Measurements from ENCODE around the gene PABPC1L.
A peak's percentile ranks its signal among the peaks of the same experiment; 100 is the strongest.

PABPC1L gene

DNA sequence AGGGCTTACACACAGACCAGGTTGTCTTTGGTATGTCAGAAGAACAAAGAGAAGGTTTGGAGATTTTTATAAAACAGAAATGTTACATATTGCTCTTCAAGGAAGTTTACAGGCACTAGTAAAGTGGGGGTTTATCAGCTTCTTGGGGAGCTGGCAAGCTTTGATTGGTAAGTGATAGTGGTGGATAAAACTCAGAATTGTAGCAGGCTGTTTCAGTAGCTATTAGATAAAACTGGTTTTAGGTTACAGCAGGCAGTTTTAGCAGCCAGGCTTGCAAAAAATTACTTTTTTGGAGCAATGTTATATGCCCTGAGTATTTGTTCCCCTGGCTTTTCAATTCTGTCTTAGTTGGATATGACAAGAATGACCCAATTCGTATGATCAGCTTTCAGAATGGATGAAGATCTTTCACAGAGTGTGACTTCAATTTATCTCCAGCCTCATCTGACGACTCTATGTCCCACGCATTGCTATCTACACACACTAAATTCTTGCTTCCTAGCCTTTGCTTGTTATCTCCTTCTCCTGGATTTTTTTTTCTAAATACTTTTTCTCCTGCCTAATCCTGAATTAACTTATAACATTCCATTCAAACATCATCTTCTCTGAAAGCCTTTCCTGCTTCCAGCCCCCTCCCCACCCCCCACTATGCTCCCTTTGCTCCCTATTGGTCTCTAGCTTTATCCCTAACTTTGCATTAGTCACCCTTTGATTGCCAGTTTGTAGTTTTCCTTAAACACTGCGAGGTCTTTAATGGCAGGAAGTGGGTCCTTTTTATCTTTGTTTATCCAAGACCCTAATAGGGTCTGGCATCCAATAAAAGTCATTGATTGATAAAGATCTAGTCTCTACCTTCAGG lies 51.4 kb downstream of the PABPC1L start:
- no peak for TF ChIP-seq CTCF (IDR thresholded peaks at IDR 0.05; ENCODE audit: unreplicated experiment in 3 of 3)
- Mint-ChIP-seq H3K9me3 (no peaks in the 10 kb centered on the region), H3K27me3 (ENCODE audit: low read depth) (no peaks in the 10 kb centered on the region), H3K4me3 (peak overlapping the region; percentile 28 to 92 (median 91)), H3K27ac (no peak overlapping the region), H3K36me3 (ENCODE audit: low read depth) (peaks cover 13% of the 10 kb centered on the region), H3K4me1 (peaks cover 30% of the 10 kb centered on the region)

DNA sequence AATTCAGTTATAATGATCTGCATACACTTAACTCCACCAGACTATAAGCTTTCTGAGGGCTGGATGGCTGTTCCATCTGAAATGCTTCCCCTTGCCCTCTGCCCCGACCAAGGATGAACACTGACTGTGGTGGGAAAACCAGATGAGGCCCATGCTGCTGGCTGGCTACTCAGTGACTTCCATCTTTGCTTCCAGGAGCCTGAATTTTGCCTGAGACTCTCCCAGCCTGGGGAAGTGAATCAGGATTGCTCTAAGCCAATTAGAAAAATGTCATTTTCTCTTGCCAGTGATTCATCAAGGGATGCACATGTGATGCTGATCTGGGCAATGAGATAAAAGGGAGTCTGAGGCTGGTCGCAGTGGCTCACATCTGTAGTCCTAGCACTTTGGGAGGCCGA lies 52.0 kb downstream of the PABPC1L start:
- Mint-ChIP-seq H3K9me3 (no peaks in the 10 kb centered on the region), H3K27me3 (ENCODE audit: low read depth) (no peaks in the 10 kb centered on the region), H3K27ac (no peak overlapping the region), H3K4me3 (peak overlapping the region; percentile 18 to 91 (median 28)), H3K36me3 (ENCODE audit: low read depth) (peaks cover 9% of the 10 kb centered on the region), H3K4me1 (peaks cover 35% of the 10 kb centered on the region)
- no peak for TF ChIP-seq CTCF (IDR thresholded peaks at IDR 0.05; ENCODE audit: unreplicated experiment in 3 of 3)

DNA sequence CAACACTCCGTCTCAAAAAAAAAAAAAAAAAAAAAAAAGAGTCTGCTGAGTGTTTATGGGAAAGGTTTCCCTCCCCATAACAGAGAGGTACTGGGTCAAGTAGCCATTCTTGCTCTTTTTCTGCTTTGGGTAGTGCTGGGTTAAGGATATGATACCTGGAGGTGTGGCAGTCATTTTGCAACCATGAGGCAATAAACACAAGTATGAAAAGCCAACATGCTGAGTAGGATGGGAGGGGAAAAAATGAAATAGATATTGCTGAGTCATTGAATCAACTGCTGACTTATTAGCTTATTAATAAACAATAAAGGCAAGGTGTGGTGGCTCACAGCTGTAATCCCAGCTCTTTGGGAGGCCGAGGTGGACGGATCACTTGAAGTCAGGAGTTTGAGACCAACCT lies 52.6 kb downstream of the PABPC1L start:
- H3K4me3 Mint-ChIP-seq = peak overlapping the region in 2 of 3 experiments; percentile 44 to 53
- H3K9me3 Mint-ChIP-seq = no peaks in the 10 kb centered on the region
- no peaks in the 10 kb centered on the region for H3K27me3 Mint-ChIP-seq (ENCODE audit: low read depth)
- TF ChIP-seq CTCF (IDR thresholded peaks at IDR 0.05; ENCODE audit: unreplicated experiment in 3 of 3) = no peak
- H3K36me3 Mint-ChIP-seq (ENCODE audit: low read depth) = peaks cover 8% of the 10 kb centered on the region
- H3K4me1 Mint-ChIP-seq = peaks cover 41% of the 10 kb centered on the region
- no peak overlapping the region for H3K27ac Mint-ChIP-seq

DNA sequence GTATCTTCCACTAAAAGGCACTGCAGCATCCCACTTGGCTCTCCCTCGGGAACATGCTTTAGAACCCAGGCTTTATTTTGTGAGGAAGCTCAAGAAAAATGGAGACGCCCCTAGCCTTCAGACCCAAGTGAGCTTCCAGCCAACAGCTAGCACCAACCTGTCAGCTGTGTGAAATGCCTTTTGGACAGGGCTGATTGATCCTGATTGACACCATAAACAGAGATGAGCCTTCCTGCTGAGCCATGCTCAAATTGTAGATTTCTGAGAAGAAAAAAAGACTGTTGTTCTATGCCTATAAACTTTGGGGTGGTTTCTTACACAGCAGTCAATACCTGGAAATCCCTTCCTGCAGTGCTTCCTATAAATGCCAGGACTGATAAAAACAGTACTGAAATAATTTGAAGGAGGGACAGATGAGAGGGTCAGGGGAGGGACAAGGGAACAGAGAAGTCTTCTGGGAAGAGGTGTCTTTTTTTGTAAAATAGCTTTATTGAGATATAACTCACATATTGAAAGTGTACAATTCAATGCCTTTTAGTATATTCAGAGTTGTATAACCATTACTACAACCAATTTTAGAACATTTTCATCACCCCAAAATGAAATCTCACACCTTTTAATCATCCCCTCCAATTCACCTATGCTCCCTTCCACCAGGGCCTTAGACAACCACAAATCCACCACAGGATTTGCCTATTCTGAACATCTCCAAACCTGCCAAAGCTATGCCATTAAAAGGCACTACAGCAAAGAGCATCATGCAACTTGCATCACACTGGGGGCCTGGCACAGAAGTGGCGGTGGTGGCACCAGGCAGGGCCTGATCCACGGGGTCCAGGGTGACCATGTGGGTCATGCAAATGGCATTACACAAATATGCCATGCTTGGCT lies 53.7 kb downstream of the PABPC1L start:
- Mint-ChIP-seq H3K27ac (no peak overlapping the region), H3K4me3 (peak overlapping the region; percentile 28 to 71 (median 66)), H3K9me3 (no peaks in the 10 kb centered on the region), H3K27me3 (ENCODE audit: low read depth) (no peaks in the 10 kb centered on the region), H3K4me1 (peaks cover 40% of the 10 kb centered on the region), H3K36me3 (ENCODE audit: low read depth) (no peaks in the 10 kb centered on the region)
- no peak for TF ChIP-seq CTCF (IDR thresholded peaks at IDR 0.05; ENCODE audit: unreplicated experiment in 3 of 3)

DNA sequence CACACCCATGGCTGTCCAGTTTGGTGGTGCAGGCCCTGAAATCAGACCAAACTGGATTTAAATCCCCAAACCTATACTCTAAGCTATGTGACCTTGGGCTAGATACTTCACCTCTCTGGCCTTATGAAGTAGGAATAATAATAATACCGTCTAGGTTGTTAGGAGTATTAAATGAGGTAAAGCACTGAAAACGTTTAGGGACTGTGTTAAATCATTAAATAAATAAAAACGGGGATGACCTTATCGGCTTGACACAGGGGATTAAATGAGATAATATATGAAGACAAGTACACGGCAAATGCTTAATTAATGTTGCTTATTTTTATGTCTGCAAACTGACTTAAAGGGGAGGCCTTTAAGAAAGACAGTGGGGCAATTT lies 55.8 kb downstream of the PABPC1L start:
- Mint-ChIP-seq H3K9me3 (no peaks in the 10 kb centered on the region), H3K4me3 (peak overlapping the region; percentile 97 to 100 (median 99)), H3K36me3 (ENCODE audit: low read depth) (no peaks in the 10 kb centered on the region), H3K4me1 (peaks cover 23% of the 10 kb centered on the region), H3K27ac (peak overlapping the region; percentile 71 to 85 (median 75)), H3K27me3 (ENCODE audit: low read depth) (no peaks in the 10 kb centered on the region)
- TF ChIP-seq CTCF (IDR thresholded peaks at IDR 0.05; ENCODE audit: unreplicated experiment in 3 of 3) = no peak
